ENCODE measurements around the gene NT5DC1.
A peak's percentile ranks its signal among the peaks of the same experiment; 100 is the strongest.

NT5DC1 gene

DNA sequence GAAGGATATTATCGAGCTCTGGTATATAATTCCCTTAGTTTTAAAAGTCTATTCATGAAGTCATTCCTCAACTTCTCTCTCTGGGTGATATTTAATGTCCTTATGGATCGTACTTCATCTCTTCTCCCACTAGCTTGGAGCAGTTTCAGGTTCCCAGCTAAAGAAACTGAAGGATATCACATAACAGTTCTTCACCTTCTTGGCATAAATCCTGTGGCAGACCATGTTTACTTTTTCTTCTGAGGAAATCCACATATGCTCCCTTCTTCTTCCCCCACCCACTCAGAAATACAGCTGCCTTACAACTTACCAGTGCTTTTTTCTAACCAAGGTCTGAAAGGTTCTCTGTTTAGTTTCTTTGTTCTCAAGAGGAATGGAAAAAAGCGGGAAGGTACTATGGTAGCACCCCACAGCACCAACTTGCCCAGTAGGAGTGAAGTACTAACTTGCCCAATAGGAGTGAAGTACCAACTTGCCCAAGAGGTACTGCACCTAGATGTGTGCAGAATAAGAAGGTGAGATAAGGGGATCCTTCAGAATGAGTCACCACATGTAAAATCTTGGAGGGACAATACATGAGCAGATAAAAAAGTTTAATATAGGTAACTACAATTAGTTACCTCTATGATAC is 100.1 kb downstream of the NT5DC1 start:
- no peak for DNase-seq

DNA sequence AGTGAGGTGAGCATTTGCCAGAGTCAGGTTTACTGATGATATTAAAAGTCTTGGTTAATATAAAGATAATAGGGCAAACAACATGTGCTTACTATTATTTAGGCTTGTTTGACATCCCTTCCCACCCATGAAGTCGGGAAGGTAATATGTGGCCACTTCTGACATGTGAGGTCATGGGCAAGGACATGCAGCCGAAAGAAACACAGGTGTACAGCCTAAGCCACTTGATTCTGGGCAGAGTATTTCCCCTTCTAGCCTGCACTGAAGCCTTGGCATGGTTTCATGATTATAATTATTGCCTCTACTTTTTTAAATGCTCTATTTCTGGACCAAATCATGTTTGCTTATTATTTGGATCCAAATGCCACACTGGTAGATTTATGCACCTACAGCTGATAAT is 100.9 kb downstream of the NT5DC1 start:
- DNase-seq = no peak

DNA sequence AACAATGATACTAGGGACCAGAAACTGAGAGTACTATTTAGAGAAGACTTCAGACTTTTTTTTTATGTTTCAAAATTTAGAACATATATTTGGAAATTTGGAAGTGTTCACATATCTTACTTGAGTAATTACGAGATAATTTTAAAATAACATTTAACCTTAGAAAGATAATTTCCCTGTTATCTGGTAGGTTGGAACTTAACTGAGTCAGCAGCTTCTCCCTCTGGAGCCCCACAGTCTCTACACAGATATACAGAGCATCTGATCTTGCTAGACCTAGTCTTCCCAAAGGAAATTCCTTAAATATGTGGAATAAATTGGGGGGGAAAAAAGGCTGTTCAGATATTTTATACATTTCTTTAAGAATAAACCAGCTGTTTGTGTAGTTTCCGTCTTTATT is 104.6 kb downstream of the NT5DC1 start:
- DNase-seq = no peak

DNA sequence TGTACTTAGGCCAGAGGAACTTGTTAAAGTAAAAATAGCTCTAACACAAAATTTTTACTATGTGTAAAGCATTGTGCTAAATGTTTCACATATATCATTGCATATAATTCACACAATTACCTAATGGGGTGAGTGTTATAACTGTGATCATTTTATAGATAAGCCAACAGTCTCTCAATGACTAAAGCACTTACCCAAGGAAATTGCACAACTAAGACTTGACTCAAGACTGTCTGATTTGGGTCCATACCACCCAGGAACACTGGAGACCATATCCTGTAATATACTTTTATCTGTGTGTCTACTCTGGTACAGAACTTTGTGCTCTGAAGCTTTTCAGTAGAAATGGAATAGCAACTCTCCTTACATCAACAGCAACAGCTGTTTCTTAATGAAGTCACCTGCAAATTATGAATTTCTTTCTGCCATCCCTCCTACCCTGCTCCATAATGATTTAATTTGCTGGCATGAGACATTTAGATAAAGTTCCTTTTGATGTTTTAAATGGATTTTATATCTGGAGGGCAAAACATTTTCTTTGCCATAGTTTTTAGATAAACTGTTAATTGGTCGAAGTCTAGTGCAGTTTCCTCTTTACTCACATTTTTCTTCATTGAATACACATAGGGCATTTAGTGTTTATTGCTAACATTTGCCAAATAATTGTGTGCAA is 105.7 kb downstream of the NT5DC1 start:
- DNase-seq = no peak

DNA sequence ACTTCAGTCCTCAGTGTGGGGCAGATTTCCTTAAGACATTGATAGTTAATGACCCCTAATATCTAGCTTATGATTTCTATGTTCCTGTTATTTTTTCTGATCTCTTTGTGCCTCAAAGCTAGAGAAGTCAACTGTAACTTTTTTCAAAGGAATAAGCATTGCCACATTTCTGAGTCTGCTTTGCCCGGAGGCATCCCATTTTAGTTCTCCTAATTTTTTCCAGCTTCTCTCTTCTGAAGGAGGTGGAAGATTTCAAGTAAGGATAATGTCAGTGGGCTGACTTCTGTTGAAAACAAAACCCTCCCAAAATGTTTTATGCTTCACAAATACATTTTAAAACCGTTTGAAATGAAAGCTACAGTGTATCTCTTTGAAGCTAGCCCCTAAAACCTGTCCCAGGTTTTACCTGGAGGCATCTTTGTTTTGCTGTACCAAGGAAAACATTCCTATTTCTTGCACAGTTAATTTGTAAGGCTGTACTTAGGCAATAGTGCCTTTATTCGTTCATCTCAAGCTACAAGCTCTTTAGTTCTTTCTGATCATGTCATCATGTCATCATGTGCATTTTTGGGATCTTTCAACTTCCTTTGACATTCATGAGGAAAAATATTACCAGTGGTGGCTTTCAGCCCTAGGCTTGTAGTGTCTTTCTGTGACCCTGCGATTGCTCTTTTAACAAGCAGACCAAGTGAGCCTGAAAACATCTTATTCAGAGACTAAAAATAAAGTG is 107.6 kb downstream of the NT5DC1 start:
- DNase-seq = no peak

DNA sequence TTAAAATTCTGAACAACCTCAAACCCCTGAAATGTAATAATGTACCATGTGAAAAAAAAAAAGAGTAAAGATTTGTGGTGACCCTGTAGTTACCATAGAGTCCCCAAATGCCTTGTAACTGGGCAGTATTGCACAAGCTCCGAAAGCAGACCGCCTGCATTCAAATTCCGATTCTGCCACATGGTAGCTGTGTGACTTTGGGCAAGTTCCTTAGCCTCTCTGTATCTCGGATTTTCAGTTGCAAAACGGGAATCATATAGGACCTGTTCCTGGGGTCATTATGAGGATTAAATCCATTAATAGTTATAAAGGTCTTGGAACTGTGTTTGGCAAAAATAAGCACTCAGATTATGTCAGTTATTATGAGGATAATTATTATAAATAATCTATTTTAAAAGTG is 109.7 kb downstream of the NT5DC1 start:
- no peak for DNase-seq

DNA sequence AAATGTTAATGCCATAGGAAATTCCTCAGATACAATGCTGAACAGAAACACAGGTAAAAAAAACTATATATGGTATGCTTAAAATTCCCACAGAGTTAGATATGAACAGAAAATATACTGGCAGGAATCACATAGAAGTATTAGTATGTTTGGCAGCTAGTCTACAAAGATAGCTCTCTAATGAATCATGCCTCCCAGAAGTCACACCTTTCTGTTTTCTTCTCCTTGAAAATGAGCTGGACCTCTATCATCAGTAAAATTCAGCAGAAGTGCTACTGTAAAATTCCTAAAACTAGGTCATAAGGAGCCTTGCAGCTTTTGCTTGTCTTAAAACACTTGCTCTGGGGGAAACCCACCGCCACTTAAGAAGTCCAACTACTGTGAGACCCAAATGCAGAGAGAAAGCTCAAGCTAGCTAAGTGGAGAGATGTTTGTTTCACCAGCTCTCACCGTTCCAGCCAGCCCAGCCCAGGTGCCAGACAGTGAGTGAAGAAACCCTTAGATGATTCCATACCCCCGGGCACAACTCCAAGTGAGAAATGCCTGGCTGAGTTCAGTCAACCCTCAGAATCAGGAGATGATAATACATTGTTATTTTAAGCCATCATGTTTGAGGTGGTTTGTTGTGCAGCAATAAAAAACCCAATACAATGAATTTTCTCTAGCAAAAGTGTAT is 110.2 kb downstream of the NT5DC1 start:
- peak; percentile 31 for DNase-seq

DNA sequence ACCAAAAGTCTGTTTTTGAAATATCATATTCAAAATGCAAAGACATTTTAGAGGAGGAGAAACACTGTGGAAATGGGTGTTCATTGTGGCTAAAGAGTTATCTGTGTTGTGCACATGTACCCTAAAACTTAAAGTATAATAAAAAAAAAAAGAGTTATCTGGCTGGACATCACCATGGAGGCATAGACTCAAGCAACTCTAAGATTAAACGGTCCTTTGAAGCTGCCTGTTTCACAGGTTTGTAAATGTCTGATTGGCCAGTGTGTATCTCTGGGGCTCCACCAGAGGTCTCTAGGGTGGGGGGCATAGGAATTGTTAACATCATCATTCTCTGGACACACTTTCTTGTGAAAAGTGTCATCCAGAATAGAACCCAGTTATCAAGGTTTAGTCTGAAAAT is 114.0 kb downstream of the NT5DC1 start:
- no peak for DNase-seq

DNA sequence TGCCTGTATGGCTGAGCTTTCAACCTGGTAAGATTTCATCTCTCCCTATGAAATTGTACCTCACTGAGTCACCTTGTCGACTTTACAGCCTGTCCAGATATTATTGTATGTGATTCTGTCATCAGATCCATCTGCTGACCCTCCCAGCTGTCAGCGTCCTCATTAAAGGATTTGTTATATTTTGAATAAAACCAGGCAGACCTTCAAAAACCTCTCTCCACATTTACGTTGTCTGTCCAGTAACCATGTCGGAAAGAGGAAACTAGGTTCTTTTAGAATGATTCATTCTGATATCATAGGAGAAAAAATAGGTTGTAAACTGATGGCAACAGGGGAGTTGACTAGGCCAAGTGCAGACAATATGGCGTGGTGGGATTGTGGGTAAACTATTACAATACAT is 114.8 kb downstream of the NT5DC1 start:
- no peak for DNase-seq

DNA sequence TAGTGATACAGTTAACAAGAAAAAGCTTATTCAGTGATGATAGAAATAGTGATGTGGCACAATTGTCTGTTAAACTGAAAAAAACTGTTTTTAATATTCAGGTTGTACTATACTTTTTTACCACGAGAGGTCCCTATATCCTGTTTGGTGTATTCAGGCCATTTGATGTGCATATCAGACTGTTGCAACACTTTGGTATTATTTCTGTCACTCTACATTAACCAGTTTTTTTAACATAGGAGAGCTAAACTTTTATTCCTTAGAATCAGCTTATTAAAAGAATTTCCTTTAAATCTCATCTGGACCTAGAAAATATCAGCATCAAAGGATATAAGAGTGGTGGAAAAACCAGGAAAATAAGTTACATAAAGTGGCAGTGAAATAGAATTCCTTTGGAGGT is 116.4 kb downstream of the NT5DC1 start:
- DNase-seq = no peak

DNA sequence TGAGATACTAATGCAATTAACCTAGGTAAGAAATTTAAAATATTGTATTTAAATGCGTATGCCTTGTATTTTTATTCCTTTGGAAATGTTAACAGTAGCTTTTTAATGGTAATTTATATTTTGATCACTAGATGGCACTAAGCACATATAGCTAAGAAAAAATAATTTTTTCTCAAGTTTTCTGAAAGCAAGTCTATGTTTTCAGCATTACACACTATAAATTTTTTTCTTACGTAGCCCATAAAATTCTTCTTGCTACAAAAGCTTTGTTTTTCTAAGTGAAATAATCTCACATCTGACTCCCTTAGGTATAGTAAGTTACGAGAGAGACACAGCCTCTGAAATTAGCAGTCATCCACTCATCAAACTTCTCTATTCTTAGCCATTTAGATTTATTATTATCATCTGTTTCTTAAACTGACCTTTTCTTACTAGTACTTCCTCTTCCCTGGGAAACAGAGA is 117.5 kb downstream of the NT5DC1 start:
- no peak for DNase-seq

DNA sequence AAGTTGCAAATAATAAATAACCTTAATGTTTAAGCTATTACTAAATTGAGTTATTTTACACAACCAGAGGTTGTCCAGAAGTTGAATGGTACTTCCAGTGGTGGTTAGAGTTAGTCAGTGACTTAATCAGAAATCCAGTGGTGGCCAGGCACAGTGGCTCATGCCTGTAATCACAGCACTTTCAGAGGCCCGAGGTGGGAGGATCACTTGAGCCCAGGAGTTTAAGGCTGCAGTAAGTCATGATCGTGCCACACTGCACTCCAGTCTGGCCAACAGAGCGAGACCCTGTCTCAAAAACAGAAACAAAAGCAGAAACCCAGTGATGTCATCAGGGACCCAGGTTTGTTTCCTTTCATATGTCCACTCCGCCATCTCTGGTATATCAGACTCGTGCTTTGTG is 118.2 kb downstream of the NT5DC1 start:
- DNase-seq = no peak

DNA sequence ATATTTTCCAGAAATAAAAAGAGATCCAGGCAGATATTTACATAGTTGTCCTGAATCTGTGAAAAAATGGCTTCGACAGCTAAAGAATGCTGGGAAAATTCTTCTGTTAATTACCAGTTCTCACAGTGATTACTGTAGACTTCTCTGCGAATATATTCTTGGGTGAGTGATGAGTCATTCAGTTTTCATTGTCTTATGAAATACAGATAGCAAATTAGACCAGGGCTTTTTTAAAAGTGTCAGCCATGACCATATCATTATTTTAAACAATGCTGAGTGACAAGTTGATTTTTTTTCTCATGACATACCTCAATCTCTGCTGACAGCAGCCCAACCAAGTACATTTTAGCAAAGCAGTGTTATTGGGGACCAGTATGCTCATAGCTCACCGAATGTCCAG is 120.4 kb downstream of the NT5DC1 start:
- no peak for DNase-seq

DNA sequence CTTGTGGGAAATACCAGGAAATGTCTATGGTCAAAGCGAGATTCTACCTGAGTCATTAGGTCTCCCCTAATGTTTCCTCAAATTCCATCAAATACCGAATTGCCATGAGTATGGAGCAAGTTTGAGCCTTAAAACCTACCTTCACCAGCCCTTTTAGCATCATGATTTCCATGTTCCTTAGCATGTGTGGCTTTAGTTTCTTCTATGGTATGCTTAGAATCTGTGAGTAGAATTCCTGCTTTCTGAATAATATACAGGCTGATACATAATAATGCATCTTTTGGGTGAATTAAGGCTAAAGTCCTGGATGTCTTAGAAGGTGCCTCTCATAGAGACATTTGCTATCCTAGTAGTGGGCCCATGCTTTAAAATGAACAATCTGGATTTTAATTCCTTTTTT is 121.3 kb downstream of the NT5DC1 start:
- DNase-seq = no peak

DNA sequence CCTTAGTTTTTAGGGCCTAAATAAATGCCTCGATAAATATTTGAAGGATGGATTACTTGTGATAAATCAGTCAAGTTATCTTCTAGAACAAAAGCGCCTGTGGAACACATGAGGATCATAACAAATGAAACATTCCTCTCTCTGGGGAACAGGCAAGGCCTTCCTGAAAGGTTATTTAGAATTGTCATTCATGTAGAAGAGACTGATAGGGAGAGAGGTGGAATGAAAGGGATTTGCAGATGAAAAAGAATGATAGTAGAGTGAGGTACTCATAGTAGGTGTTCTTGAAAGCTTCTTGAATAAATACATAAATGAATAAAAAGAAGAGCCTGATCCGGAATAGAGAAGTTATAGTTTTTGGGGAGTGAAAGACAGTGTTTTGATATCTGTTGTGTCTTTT is 122.7 kb downstream of the NT5DC1 start:
- DNase-seq = no peak

DNA sequence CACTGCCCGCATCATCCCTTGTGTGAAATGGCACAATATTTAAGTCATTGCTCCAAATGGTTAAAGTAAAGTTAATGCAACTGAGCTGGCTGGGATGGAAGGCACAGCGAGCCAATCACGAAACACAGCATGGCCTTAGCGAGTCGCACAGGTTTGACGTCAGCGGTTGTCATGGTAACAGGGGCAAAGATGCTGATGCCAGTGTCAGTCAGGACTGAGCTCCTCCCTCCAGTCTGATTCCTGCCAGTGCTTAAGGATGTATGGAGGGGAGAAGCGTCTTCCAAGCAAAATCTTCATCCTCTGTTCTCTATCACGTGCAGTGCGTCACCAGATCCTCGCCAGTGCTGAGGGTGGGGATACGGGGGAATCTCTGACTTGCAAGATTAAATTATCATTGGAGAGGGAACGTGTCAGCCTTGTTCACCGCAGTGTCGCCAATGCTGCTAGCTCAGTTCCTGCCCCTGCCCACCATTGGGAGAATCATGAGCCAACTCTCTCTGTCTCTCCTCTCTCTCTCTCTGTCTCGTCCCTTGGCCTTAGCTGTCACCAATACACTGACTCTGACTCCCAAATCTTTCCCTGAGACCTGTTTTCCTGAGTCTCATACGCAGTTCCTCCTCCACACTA is 128.7 kb downstream of the NT5DC1 start:
- DNase-seq = peak; percentile 84

DNA sequence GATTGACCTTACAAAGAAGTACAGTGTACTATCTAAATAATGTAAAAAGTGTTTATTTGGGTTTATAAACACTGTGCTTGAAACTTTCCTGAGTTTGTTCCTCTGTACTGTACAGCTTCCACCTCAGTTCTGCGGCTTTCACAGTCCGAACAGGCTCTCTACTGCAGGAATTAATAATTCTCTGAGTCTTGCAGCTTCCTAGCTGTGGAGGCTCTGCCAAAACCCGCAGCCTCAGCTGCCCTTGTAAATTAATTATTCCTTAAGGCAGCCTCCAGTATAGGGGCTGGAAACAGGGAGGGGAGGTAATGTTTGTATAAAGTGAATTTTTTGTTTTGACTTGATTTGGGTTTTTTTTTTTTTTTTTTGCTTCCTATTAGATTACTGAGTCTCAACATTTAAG is 134.0 kb downstream of the NT5DC1 start:
- DNase-seq = no peak

DNA sequence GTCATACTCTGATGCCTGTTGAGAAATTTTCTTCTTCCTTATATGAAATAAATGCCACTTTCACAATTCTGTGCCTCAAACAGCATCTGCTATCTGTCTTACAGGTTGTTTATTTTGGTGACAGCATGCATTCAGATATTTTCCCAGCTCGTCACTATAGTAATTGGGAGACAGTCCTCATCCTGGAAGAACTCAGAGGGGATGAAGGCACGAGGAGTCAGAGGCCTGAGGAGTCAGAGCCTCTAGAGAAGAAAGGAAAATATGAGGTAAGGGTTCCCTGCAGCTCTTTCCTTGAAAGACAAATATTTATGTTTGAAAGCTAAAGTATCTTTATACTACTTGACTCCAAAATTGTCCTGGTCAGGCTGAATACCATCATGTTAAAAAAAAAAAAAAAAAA is 137.4 kb downstream of the NT5DC1 start:
- no peak for DNase-seq

DNA sequence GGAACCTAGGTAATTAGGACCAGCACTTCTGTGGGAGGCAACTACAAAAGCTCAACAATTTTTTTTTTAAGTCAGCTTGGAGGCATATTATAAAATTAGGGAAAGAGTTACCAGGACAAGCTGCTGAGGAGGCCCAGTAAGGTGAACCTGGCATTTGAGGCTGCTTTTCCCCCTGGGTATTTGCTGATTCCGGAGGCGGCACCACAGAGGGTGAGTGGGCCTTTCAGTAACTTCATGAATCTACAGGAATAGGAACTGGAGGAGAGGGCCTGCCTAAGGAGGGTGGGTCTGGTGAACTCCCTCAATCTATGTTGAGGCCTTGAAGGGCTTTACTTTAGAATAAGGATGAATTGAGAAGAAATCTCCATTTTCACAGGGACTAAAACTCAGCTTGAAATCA is 138.6 kb downstream of the NT5DC1 start:
- no peak for DNase-seq

DNA sequence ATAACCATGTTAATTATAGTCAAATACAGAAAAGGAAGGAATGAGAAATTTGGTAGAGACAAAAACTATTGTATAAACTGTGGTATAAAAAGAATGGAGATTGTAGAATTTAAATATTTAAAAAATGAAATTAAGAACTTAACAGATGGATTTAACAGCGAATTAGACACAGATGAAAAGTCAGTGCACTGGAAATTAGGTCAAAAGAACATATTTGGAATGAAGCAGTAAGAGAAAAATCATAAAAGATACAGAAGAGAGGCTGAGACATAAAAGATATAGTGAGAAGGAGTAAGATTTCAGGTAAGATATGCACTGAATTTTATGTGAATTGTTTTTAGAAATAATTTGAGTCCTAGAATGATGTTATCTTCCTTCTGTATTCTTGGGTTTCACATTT is 139.2 kb downstream of the NT5DC1 start:
- DNase-seq = no peak

DNA sequence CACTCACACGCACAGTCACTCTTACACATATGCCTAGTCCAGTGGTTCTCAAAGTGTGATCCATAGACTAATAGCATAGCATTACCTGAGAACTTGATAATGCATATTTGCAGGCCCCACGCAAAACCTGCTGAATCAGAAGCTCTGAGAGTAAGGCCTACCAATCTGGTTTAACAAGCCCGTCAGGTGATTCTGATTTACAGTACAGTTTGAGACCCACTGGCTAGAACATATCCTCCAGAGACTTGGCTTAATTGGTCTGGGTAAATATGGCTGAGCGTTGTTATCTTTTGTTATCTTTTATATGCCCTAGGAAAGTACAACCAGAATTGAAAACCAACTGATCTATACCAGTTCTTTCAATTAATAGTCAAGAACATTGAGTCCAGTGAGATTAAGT is 143.6 kb downstream of the NT5DC1 start:
- DNase-seq = no peak

DNA sequence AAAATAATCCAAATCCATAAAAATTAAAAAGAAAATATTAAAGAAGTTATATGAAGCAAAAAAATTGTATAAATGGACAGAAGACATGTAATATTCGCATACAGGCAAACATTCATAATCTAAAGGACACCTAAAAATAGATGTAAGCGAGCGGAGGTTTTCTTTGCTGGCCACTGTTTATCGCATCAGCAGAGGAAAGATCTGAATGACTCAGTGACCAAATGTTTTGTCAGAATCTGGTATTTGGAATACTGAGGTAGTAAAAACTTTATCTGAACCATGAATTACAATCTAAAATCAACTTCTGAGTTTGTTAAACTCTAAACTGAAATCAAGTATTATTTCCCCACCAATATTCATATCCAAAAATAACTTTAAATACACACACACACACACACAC is 145.4 kb downstream of the NT5DC1 start:
- no peak for DNase-seq

DNA sequence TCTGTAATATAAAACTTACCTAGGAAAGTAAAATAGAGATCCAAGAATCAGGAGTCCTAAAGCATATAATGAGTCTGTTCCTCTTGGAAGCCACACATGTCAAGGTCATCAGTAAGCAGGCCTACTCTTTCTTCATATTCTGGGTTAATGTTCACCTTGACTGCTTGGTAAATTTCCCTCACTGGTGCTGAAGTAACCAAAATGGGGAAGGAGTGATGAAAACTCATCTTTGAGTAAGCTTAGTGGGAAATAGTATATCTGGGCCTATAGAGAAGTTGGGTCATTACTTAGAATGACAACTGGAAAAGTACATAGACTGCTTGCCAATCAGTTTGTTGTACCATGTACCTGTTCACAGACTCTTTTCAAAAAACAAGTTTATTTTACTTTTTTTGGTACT is 146.6 kb downstream of the NT5DC1 start:
- DNase-seq = no peak
